NCI-H1694 treated with DMSO at 0.1 percent for 48 hours (cell line): Measurements from ENCODE around the gene NAGS.
"Not testable (repeated sequence)": the region's sequence is repeated elsewhere in the genome, so short reads cannot be mapped to it uniquely, and the experiment has no call there.

Experiments used
- DNase-seq: peaks from one replicate; lab custom pipeline; 2025; lab: John Stamatoyannopoulos, UW

NAGS gene

GRCh38 chr17:44039829-44040635 is 35.6 kb downstream of the NAGS start:
- DNase-seq, result no peak

GRCh38 chr17:44043272-44043696 is 38.9 kb downstream of the NAGS start:
- no peak for DNase-seq

- DNase-seq, result no peak
Observed at GRCh38 chr17:44044071-44044470, 39.6 kb downstream of the NAGS start.

GRCh38 chr17:44045486-44045885 is 41.1 kb downstream of the NAGS start:
- no peak for DNase-seq

GRCh38 chr17:44046893-44047292 is 42.5 kb downstream of the NAGS start:
- not testable (repeated sequence) for DNase-seq

- DNase-seq, result no peak
Observed at GRCh38 chr17:44049294-44050060, 45.1 kb downstream of the NAGS start.

GRCh38 chr17:44053125-44053872 is 48.9 kb downstream of the NAGS start:
- DNase-seq, result no peak
